Measurements from ENCODE around the gene BCAS1. TPM values are rescaled to one million over a fixed set of nuclear protein-coding genes. Genes with fewer than 3 reads are reported as not detected.

Gene BCAS1
- total and polyA plus RNA-seq, 10 of the 15 experiments (the other 5 are each of a cell fraction or from before 2014, with no cell fraction given): 0.21 to 1.4 (median 0.55) TPM

- TF ChIP-seq NFXL1 (IDR thresholded peaks at IDR 0.05; ENCODE audit: borderline replicate concordance) (peak; percentile 74), ZBTB33 (IDR thresholded peaks at IDR 0.05) (no peak), ESRRA (IDR thresholded peaks at IDR 0.05; ENCODE audit: low read length) (no peak)
- TF ChIP-seq, protein P1, sequence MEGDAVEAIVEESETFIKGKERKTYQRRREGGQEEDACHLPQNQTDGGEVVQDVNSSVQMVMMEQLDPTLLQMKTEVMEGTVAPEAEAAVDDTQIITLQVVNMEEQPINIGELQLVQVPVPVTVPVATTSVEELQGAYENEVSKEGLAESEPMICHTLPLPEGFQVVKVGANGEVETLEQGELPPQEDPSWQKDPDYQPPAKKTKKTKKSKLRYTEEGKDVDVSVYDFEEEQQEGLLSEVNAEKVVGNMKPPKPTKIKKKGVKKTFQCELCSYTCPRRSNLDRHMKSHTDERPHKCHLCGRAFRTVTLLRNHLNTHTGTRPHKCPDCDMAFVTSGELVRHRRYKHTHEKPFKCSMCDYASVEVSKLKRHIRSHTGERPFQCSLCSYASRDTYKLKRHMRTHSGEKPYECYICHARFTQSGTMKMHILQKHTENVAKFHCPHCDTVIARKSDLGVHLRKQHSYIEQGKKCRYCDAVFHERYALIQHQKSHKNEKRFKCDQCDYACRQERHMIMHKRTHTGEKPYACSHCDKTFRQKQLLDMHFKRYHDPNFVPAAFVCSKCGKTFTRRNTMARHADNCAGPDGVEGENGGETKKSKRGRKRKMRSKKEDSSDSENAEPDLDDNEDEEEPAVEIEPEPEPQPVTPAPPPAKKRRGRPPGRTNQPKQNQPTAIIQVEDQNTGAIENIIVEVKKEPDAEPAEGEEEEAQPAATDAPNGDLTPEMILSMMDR (IDR thresholded peaks at IDR 0.05 in 2 of 3, conservative IDR thresholded peaks at IDR 0.05 in 1 of 3; ENCODE audit: control insufficient read depth in 2 of 3, extremely low read depth in 1 of 3, insufficient read depth in 1 of 3, low read depth in 3 of 3, low read length in 3 of 3): peak in 2 of 3 experiments; percentile 4 to 20; a peak in 1 of 6 replicates
Observed at GRCh38 chr20:53957451-53958172, 112.8 kb downstream of the BCAS1 start (continued).

DNA sequence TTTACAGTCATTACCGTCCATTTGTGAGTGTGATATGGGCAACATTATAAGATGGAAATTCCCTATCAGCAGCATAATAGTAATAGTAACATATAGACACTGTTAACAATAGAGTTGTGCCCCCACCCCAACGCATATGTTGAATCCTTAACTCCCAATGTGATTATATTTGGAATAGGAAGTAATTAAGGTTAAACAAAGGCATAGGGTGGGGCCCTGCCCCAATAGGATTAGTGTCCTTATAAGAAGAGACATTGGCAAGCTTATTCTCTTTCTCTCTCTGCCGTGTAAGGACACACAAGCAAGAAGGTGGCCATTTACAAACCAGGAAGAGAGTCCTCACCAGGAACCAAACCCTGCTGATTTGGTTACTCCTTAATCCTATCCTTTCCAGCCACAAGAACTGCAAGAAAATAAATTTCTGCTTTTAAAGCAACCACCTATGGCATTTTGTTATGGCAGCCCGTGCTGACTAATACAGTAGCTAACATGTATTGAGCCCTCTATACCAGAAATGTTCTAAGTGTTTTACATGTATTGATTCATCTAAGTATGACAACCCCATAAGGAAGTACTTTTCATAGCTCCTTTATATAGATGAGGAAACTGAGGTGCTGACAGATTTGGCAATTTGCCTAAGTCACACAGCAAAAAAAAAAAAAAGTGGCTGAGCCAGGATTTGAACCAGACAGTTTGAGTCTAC is 114.2 kb downstream of the BCAS1 start:
- FAIRE-seq: no peak
- Histone ChIP-seq H3K9ac (ENCODE audit: control insufficient read depth, insufficient read depth, low read length) (no peak overlapping the region), H3K27ac (ENCODE audit: control insufficient read depth, insufficient read depth) (no peak overlapping the region), H3K4me2 (ENCODE audit: control insufficient read depth, insufficient read depth) (no peak overlapping the region), H3K36me3 (ENCODE audit: control insufficient read depth in 2 of 2, insufficient read depth in 2 of 2, low read length in 1 of 2) (no peaks in the 10 kb centered on the region), H2AFZ (ENCODE audit: control insufficient read depth, low read depth, low read length) (no peak overlapping the region), H4K20me1 (ENCODE audit: control insufficient read depth, insufficient read depth) (no peaks in the 10 kb centered on the region), H3K4me3 (no peak overlapping the region), H3K9me3 (replicated peaks; ENCODE audit: control insufficient read depth, insufficient read depth, low read length) (peaks cover 5% of the 10 kb centered on the region; the same call in 2 of the 3 replicates), H3K79me2 (ENCODE audit: control insufficient read depth, insufficient read depth, low read length) (no peaks in the 10 kb centered on the region), H3K4me1 (ENCODE audit: control insufficient read depth, insufficient read depth, low read length) (no peaks in the 10 kb centered on the region), H3K27me3 (replicated peaks in 1 of 2; ENCODE audit: control insufficient read depth in 2 of 2, insufficient read depth in 2 of 2, low read length in 1 of 2) (no peaks in the 10 kb centered on the region)
- RAD21 ChIA-PET (ENCODE audit: unreplicated experiment): no interaction called here
- ATAC-seq: no peak
- POLR2A ChIA-PET: interaction anchor here (0.6 kb wide), 1 partner anchor 120 kb away, joined by 3 read pairs; no protein-coding TSS in a partner anchor
- CTCF ChIA-PET: interaction anchor here (0.6 to 1.8 kb wide), 9 partner anchors 9 to 893 kb away, joined by 3 to 9 read pairs (median 4); no protein-coding TSS in a partner anchor
- BruUV-seq (replicated peaks): no TSS peak
- intact Hi-C loops (cut with micrococcal nuclease; ENCODE audit: unreplicated experiment) (loop anchor here (5.0 kb wide), 2 partner anchors 61 to 799 kb away; no protein-coding TSS in a partner anchor), in situ Hi-C loops (cut with MboI) (loop anchor here (25.0 kb wide), 1 partner anchor 681 kb away; no protein-coding TSS in a partner anchor)
- no peak for DNase-seq (ENCODE audit: low read depth, low spot score)
- SMC1A ChIA-PET (ENCODE audit: uncharacterized antibody, unreplicated experiment): interaction anchor here (0.5 to 4.2 kb wide), 10 partner anchors 8 to 377 kb away, joined by 3 to 22 read pairs (median 3); no protein-coding TSS in a partner anchor
- 69% methylated on average over 4 of the region's 4 CpGs for WGBS (ENCODE audit: insufficient coverage, insufficient replicate concordance, low lambda C conversion rate, missing lambda C conversion rate)
- TF ChIP-seq RAD51 (IDR thresholded peaks at IDR 0.05): no peak
- no peak for TF ChIP-seq SMARCA5 (IDR thresholded peaks at IDR 0.05)
- no peak for TF ChIP-seq HDGF (IDR thresholded peaks at IDR 0.05)
- TF ChIP-seq RELB (IDR thresholded peaks at IDR 0.05; ENCODE audit: low read depth): no peak
- TF ChIP-seq E2F8 (IDR thresholded peaks at IDR 0.05; ENCODE audit: low read depth, partially characterized antibody): no peak
- TF ChIP-seq ETV6 (conservative IDR thresholded peaks at IDR 0.05 in 1 of 2, IDR thresholded peaks at IDR 0.05 in 1 of 2; ENCODE audit: borderline replicate concordance in 1 of 2, low read depth in 1 of 2): peak in 1 of 2 experiments; percentile 61; a peak in 1 of 4 replicates
